Kidney (tissue), 14 donors: Measurements from ENCODE around the gene EGR1. TPM values are rescaled to one million over a fixed set of nuclear protein-coding genes. Genes with fewer than 3 reads are reported as not detected.

Experiments used
- DNase-seq, 5 donors: peaks; one replicate each; pipeline ENCODE4 v3.0.0-alpha.2; 2013 to 2020
- FAIRE-seq: peaks from 2 replicates; lab custom pipeline; 2012; peaks lifted over from hg19 to GRCh38; lab: Jason Lieb, UNC
- H3K27ac ChIP-seq, 2 donors: one replicate each; pipeline ENCODE4 v1.7.0; 2013; ENCODE audit warnings: low read depth in 2 of 2, low read length in 2 of 2, inconsistent platforms in 1 of 2
- H3K27me3 ChIP-seq: one replicate; pipeline ENCODE4 v1.7.1; 2013; ENCODE audit warnings: low read length, inconsistent platforms; ENCODE audit not compliant: control insufficient read depth, insufficient read depth
- H3K36me3 ChIP-seq, 3 donors: one replicate each; pipeline versions ENCODE4 v1.7.0 to v1.7.1; 2013; ENCODE audit warnings: low read length in 3 of 3, control low read depth in 1 of 3, inconsistent platforms in 1 of 3; ENCODE audit not compliant: insufficient read depth in 3 of 3, control insufficient read depth in 2 of 3
- H3K4me1 ChIP-seq, 3 donors: one replicate each; pipeline versions ENCODE4 v1.7.0 to v1.7.1; 2013; ENCODE audit warnings: low read length in 3 of 3, inconsistent platforms in 1 of 3, low read depth in 1 of 3; ENCODE audit not compliant: control insufficient read depth in 2 of 3, insufficient read depth in 2 of 3
- H3K4me3 ChIP-seq, 3 donors: one replicate each; pipeline versions ENCODE4 v1.7.0 to v1.8.1; 2013; ENCODE audit warnings: low read length in 3 of 3, control low read depth in 1 of 3, inconsistent platforms in 1 of 3
- H3K9ac ChIP-seq, 3 donors: one replicate each; pipeline versions ENCODE4 v1.7.0 to v1.7.1; 2013; ENCODE audit warnings: low read length in 3 of 3, control low read depth in 1 of 3, inconsistent platforms in 1 of 3
- H3K9me3 ChIP-seq, 3 donors: one replicate each; pipeline versions ENCODE4 v1.7.0 to v1.7.1; 2013; ENCODE audit warnings: low read length in 3 of 3, control low read depth in 1 of 3, inconsistent platforms in 1 of 3; ENCODE audit not compliant: control insufficient read depth in 2 of 3, insufficient read depth in 1 of 3
- intact Hi-C: fragments of 100-400 bp; cut with DNase I; formaldehyde crosslinking; loops from one replicate; pipeline ENCODE4 v1.11.1; 2022
- polyA plus RNA-seq: library from polyadenylated mRNA; stranded (reverse); fragments of 350-450 nt; fragmentation: Illumina TruSeq; extraction: RNeasy Lipid Tissue Mini Kit (QIAGEN cat#74804); gene quantifications from one replicate; pipeline ENCODE4 v1.2.3, GENCODE V29; 2014; ENCODE audit warnings: low read depth, low replicate concordance; ENCODE audit not compliant: insufficient read depth
- total RNA-seq: library from RNA; stranded (reverse); fragmentation: NEBNext Ultra II Directional; extraction: Animal tissue kit (Norgen Biotek cat#: 25700); gene quantifications from one replicate; pipeline ENCODE4 v1.2.1, GENCODE V29; 2021
- TF ChIP-seq, protein P1 (sequence below): IDR thresholded peaks from 3 replicates; pipeline ENCODE4 v1.5.1; 2012; ENCODE audit warnings: mild to moderate bottlenecking, moderate library complexity, borderline replicate concordance; ENCODE audit not compliant: insufficient read depth; ENCODE audit errors: extremely low read depth
- donor health status: control.
- donor health status: control.
- donor health status: control.
- donor health status: control.
- donor health status: control.
- donor health status: DM: yes; HTN: yes; CAD: no.
- donor health status: Normal renal cell carcinoma (clear cell type).

EGR1 gene
- total and polyA plus RNA-seq, 2 donors from 2014 or later = 65.8 to 68.6 TPM

DNA sequence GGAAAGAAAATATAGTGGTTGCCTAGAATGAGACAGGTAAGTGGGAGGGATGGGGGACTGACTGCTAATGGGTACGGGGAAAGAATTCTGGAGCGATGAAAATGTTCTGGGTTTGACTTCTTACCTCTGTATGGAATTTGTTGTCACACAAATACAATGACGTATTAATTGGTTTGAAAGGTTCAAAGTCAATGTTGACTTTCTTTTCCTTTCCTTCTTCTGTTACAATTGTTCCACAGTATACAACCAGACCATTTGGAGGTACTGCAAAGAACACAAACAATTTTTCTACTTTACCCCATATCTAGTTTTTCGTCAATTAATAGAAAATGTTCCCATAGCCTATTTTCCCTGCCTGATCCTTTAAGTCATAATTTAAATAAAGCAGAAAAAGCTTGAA lies 52.2 kb downstream of the EGR1 start:
- FAIRE-seq (no peak), DNase-seq (no peak)
- intact Hi-C loops = no loop called here
- Histone ChIP-seq H3K9ac (no peak overlapping the region), H3K9me3 (no peaks in the 10 kb centered on the region), H3K27me3 (no peaks in the 10 kb centered on the region), H3K27ac (no peak overlapping the region), H3K36me3 (peaks cover 0 to 36% (median 31%) of the 10 kb centered on the region in 3 donors), H3K4me3 (no peak overlapping the region), H3K4me1 (no peaks in the 10 kb centered on the region)
- TF ChIP-seq, protein P1, sequence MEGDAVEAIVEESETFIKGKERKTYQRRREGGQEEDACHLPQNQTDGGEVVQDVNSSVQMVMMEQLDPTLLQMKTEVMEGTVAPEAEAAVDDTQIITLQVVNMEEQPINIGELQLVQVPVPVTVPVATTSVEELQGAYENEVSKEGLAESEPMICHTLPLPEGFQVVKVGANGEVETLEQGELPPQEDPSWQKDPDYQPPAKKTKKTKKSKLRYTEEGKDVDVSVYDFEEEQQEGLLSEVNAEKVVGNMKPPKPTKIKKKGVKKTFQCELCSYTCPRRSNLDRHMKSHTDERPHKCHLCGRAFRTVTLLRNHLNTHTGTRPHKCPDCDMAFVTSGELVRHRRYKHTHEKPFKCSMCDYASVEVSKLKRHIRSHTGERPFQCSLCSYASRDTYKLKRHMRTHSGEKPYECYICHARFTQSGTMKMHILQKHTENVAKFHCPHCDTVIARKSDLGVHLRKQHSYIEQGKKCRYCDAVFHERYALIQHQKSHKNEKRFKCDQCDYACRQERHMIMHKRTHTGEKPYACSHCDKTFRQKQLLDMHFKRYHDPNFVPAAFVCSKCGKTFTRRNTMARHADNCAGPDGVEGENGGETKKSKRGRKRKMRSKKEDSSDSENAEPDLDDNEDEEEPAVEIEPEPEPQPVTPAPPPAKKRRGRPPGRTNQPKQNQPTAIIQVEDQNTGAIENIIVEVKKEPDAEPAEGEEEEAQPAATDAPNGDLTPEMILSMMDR = no peak

Other genes starting within 250 kb of the EGR1 start
- 0.41 TPM for gene GFRA3, start 190.9 kb upstream of the EGR1 start, total RNA-seq
- gene GFRA3, start 190.9 kb upstream of the EGR1 start, polyA plus RNA-seq = 1.0 TPM
- gene CDC25C, start 133.7 kb upstream of the EGR1 start, total RNA-seq = 0.25 TPM
- not detected for gene CDC25C, start 133.7 kb upstream of the EGR1 start, polyA plus RNA-seq
- gene FAM53C, start 127.2 kb upstream of the EGR1 start, total RNA-seq = 18.9 TPM
- gene FAM53C, start 127.2 kb upstream of the EGR1 start, polyA plus RNA-seq = 8.1 TPM
- 69.6 TPM for gene KDM3B, start 112.8 kb upstream of the EGR1 start, total RNA-seq
- 18.5 TPM for gene KDM3B, start 112.8 kb upstream of the EGR1 start, polyA plus RNA-seq
- gene REEP2, start 26.4 kb upstream of the EGR1 start, total RNA-seq = 1.9 TPM
- gene REEP2, start 26.4 kb upstream of the EGR1 start, polyA plus RNA-seq = 8.8 TPM
- gene ETF1, start 77.8 kb downstream of the EGR1 start, total RNA-seq = 85.6 TPM
- gene ETF1, start 77.8 kb downstream of the EGR1 start, polyA plus RNA-seq = 37.5 TPM
- gene HSPA9, start 109.9 kb downstream of the EGR1 start, total RNA-seq = 192 TPM
- gene HSPA9, start 109.9 kb downstream of the EGR1 start, polyA plus RNA-seq = 331 TPM